Activated T-helper 9 cell treated with anti-CD3 and anti-CD28 coated beads, Interleukin-2, amount 50 U/mL, for 16 hours (primary cell): ENCODE results near the gene DBH.

Experiments
- DNase-seq: peaks from one replicate; pipeline ENCODE4 v3.0.0-alpha.2; 2020; ENCODE audit warnings: low read depth

DBH gene

GRCh38 chr9:133684121-133684935, 48.2 kb downstream of the DBH start:
- DNase-seq = no peak

DNA sequence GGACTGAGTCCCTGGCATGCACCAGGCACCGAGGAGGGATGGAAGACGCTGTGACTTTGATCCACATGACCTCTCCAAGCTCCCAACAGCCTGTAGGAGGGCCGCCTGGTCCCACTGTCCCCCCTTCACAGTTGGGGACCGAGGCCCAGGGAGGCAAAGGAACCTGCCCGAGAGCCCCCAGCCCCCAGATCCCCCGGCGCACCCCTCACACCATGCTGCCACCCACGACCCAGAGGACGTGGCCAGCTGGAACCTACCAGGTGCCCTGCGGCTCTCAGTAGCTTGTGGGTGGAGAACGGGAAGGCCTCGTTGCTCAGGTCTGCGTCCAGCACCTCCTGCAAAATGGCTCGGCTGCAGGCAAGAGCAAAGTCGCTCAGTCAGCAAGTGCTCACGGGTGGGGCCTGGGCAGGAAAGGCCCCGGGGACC, 48.8 kb downstream of the DBH start:
- DNase-seq = no peak

DNA sequence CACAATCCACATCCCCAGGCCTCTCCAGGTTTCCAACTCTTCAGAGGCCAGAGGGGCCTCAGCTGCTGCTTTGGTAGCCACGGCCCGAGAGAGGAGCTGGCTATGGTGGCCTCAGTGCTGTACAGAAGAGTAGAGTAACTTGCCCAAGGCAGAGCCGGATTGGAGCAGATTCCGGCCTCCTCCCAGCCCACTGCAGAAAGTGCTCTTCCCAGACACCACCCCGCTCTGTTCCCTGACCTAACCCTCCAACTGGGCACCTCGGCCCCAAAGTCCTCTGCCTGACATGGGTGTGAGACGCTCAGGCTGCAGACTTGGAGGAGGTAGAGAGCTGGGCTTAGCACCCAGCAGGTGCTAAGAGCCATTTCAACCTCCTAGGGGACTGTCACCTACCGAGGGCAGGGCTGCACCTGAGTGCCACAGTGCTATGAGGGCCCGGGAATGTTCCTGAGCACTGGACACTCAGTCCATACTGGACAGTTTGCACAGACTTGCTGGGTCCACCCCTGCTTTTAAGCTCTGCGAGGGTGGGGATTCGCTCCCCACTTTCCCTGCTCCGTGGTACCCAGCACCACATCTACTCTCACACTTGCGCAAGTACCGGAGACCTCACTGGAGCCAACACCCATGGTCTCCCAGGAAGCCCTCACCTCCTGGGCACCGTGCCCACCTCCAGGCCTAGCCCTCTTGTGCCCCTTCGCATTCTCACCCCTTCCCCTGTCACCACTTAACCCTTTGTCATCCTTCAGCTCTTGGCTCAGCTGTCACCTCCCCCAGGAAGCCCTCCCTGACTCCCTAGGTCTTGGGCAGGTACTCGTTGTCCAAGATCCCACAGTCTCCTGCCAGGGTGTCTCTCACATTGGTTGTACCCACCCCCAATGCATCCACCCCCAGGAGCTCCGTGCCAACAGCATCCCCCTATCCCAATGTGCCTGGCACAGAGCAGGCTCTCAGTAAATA, 49.8 kb downstream of the DBH start:
- DNase-seq = no peak

DNA sequence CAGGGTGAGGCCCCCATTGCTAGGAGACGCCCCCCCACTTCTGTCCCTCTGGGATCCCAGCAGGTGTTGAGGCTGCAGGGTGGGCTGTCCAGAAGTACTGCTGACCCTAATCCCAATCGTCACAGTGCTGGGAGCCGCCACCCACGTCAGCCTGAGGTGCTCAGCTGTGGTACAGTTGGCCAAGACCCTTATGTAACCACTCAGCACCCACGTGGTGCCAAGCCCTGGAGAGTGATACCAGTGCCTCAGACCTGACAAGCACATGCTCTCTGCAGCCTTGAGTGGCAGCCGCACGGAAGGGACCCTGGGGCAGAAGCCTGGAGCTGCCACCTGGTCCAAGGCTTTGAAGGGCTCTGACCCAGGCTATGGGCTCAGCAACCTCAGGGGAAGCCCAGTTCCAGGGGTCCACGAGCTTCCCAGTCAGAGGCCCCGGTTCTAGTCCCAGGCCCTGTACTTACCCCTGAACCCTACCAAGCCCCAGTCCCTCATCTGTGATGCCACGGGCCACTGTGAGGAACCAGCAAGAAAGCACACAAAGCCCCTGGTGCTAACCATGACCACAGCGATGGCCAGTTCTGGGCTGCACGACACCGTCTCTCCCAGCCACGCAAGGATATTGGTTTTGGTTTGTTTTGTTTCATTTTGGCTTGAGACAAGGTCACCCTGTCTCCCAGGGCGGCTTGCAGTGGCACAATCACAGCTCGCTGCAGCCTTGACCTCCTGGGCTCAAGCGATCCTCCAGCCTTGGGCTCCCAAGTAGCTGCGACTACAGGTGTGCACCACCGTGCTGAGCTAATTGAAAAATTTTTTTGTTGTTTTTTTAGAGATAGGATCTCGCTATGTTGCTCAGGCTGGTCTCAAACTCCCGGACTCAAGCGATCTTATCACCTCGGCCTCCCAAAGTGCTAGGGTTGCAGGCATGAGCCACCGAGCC, 50.7 kb downstream of the DBH start:
- no peak for DNase-seq

DNA sequence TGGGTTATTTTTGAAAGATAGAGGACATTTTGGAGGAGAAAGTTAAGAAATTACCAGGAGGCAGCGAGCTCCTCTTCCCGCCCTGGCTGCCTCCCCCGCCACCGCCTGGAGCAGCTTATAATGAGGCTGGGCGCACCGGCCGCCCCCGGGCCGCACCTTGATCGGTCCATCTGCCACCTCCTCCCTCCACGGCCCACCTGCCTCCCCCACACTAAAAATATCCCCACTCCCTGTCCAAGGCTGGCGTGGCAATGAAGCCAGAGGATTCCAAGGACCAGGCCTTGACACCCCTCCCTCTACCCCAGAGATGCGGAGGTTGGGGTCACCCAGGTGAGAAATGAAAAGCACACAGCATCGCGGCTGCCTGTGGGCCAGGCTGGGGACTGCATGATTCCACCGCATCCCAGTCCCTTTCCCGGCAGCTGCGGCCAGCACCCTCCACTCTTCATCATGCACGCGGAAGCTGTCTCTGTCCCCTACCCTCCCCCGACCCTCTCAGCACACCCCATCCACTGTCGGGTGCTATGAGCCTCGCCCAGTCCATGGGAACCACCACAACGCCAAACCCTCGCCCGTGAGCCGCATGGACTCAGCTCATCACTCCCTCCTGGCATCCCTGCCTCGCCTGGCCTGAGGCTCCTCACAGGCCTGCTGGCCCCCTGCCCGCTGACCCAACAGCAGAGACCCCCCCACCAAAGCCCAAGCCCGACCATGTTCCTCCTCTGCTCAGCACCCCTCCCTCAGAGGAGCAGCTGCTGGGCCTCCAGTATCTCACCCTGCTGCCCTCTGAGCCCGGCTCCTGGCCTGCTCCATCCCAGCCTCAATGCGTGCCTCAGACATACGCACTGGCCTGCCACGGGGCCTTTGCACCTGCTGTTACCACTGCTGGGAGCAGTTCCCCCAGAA, 51.9 kb downstream of the DBH start:
- DNase-seq = no peak

DNA sequence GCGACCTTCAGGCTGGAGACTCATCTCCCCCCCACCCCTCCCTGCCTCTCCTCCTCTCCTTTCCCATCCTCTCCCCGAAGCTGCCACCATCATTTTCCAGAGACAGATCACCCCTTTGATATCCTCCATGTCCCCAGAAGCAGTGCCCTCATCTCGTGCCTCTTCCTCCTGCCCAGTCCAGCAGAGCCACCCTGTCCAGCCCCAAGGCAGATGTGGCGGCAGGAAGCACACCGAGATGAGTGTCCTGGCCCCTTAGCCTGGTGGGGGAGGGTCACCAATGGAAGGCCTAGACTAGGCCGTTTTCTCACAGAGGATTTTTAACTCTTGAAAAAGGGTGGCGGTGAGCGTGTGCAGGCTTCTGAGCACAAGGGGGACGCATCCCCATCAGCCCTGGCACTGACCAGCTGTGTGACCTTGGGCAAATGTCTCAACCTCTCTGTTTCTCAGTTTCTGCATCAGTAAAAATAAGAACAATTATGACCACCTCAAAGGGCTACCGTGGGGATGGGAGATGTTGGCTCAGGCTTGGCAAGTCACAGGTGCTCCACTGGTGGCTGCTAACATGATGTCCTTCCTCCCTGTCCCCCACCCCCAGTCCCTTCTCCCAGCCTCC, 53.1 kb downstream of the DBH start:
- DNase-seq = no peak

GRCh38 chr9:133690081-133690561, 54.0 kb downstream of the DBH start:
- DNase-seq = no peak

GRCh38 chr9:133691191-133691590, 55.0 kb downstream of the DBH start:
- no peak for DNase-seq

GRCh38 chr9:133691626-133692363, 55.6 kb downstream of the DBH start:
- no peak for DNase-seq

DNA sequence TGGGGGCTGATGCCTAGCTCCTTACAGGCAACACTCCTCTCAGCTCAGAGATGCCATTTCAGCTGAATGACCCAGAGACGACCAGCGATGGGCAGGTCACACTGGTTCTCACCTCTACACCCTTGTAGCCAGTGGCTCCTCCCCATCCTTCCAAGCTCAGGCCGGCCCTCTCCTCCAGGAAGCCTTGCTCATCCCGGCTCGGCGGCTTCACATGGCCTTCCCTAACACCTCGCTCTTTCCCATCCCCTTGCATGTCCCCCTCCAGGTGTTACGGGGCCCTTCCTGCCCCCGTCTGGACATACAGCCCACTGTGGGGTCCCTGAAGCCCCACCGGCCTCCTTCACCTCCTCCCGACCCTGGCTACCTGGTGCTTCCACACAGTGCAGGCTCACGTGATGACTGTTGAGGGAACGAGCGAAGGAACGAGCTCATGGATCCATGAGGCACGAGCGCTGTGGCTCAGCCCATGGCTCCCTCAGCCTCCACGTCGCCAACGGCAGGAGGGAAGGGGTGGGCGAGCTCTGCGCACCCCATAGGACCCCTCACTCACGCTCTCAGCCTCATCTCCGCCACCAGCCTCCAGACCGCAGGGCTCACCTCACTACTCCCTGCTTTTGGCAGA, 56.3 kb downstream of the DBH start:
- DNase-seq = no peak

- DNase-seq = no peak
Observed at GRCh38 chr9:133693116-133693515, 57.0 kb downstream of the DBH start.

DNA sequence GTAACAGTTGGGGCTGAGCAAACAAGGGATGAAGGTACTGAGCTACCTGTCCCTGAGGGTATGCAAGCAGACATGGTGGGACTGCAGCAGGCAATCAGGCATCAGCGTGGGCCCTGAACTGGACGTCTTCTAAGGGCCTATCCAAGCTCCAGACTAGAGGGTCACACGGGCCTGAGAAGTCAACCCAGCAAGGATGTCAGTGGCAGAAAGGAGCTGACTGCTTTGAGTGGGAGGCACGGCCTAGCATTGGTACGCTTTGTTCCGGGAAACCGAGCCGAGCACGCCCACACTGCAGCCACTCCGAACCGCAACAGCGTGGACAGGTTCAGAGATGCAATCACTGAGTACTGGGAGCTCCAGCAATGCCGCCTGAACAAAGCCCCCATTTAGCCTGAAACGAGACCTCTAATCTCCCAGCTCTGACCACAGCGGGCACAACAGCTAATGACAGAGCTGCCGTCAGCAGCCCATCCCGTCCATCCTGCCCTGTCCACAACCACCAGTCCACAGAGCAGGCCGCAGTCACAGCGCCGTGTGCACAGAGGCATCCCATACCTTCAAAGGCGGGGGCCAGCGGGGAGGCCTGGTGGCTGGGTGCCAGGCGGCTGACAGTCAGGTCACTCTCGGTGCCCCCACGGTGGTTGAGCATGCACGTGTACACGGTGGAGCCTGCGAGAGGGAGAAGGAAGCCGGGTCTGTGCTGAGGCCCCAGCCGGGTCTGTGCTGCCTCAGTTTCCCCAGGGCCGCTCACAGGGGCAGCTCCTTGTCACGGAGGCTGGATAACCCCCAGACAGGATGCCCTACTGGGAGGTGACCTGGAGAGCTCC, 57.8 kb downstream of the DBH start:
- DNase-seq = no peak

GRCh38 chr9:133694686-133695085, 58.5 kb downstream of the DBH start:
- no peak for DNase-seq

DNA sequence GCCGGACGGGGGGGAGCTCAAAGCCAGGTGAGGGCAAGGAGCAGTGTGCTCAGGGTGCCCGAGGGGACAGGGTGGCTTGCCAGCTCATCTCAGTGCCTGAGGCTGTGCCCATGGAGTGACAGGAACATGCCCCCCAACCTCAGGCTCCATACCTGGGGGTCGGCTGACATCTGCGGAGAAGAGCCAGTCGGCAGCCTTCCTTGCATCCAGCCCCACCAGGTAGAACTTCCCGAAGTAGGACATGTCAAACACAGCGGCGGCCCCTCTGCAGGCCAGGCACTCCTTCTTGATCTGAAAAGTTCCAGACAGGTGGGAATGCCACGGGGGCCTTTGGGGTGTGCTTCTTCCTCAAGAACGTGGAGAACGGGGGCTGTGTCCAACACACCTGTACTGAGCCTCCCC, 59.9 kb downstream of the DBH start:
- DNase-seq = no peak

- DNase-seq = no peak
Observed at GRCh38 chr9:133699546-133699945, 63.4 kb downstream of the DBH start.

GRCh38 chr9:133700819-133701320, 64.7 kb downstream of the DBH start:
- DNase-seq = no peak

DNA sequence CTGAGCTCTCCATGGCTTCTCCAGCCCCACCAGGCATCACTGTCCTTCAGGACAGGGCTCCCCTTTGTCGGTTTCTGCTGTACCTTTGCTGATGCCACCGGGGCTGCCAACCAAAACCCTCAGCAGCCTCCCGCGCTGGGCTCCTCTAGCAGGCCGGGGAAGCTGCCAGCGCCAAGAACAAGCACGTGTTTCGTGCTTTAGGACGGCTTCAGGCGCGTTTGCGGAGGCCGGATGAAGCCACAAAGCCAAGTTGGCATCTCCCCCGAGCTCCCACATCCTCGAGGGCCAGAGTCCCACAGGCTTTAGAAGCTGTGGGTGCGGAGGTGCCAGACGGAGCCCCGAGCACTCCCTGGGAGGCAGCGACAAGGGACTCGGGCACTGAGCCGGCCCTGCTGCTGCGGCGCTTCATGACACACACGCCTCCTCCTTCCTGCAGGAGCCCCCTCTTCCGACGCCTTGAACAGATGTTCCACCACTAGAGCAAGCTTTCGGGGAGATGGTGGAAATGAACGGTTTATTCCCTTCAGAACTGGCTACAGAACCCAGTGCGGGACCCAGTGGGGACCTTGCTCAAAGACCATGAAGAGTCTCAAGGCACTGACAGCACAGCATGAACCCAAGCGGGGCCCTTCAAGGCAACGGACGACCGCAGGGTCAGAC, 65.3 kb downstream of the DBH start:
- DNase-seq = peak; percentile 43
